Muscle layer of colon (tissue), 2 donors: ENCODE measurements around the gene ERGIC2.
"Not testable (repeated sequence)": the region's sequence is repeated elsewhere in the genome, so short reads cannot be mapped to it uniquely, and the experiment has no call there.

Experiments used
- H3K27ac ChIP-seq: one replicate; pipeline ENCODE4 v1.7.0; 2013; ENCODE audit warnings: low read depth, mild to moderate bottlenecking, low read length, moderate library complexity
- H3K27me3 ChIP-seq, 2 donors: one replicate each; pipeline ENCODE4 v1.7.0; 2013; ENCODE audit warnings: low read length in 2 of 2, mild to moderate bottlenecking in 2 of 2; ENCODE audit not compliant: insufficient read depth in 2 of 2, control insufficient read depth in 1 of 2
- H3K36me3 ChIP-seq: one replicate; pipeline ENCODE4 v1.7.0; 2013; ENCODE audit warnings: mild to moderate bottlenecking, low read length; ENCODE audit not compliant: insufficient read depth
- H3K4me1 ChIP-seq: one replicate; pipeline ENCODE4 v1.7.0; 2013; ENCODE audit warnings: mild to moderate bottlenecking, low read length; ENCODE audit not compliant: insufficient read depth
- H3K4me3 ChIP-seq, 2 donors: one replicate each; pipeline ENCODE4 v1.7.0; 2013; ENCODE audit warnings: low read length in 2 of 2, low read depth in 1 of 2, mild to moderate bottlenecking in 1 of 2, moderate library complexity in 1 of 2
- H3K9ac ChIP-seq: one replicate; pipeline ENCODE4 v1.7.0; 2013; ENCODE audit warnings: low read length
- H3K9me3 ChIP-seq: one replicate; pipeline ENCODE4 v1.7.0; 2013; ENCODE audit warnings: mild to moderate bottlenecking, low read length
- donor health status: abdominal sarcoma.
- donor health status: Adenocarcinoma of cecum.

The ERGIC2 gene

DNA sequence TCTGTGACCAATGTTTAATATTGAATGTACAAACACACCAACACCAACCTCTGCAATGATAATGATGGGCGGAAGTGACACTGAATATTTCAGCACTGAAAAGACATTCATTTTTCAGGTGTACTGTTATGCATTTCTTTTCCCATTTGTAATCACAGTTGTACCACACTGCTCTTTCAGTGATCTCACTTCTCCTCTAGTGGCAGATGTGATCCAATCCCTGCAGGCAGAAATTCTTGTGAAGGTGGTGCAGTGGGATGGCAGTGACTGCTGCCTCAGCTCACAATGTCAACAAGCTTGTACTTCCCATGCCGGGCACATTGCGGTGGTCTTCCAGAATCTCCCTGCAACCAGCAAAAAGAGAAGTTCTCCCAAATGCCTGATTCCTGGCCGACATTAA, 23.0 kb upstream of the ERGIC2 start:
- H3K36me3 ChIP-seq = no peaks in the 10 kb centered on the region
- H3K4me1 ChIP-seq = no peaks in the 10 kb centered on the region
- H3K9ac ChIP-seq = no peak overlapping the region
- H3K27me3 ChIP-seq = no peaks in the 10 kb centered on the region
- no peak overlapping the region for H3K4me3 ChIP-seq
- no peak overlapping the region for H3K27ac ChIP-seq
- no peaks in the 10 kb centered on the region for H3K9me3 ChIP-seq

DNA sequence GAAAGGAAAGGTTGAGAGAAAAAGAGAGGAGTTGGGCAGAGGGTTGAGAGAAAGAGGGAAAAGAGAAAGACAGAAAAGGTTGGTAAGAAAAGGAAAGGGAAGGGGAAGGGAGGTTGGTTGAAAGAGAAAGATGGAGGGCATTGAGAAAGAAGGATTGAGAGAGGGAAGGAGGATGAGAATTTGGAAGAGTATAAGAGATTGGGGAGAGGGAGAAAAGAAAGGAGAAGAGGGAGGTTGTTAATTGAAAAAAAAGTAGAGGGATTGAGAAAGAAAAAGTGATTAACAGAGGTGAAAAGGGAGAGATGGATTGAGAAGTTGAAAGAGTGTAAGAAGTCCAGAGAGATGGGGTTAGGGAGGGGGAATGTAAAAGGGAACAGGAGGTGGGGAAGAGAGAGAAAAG, 21.5 kb upstream of the ERGIC2 start:
- no peak overlapping the region for H3K27ac ChIP-seq
- H3K27me3 ChIP-seq = no peaks in the 10 kb centered on the region
- H3K4me1 ChIP-seq = no peaks in the 10 kb centered on the region
- H3K36me3 ChIP-seq = no peaks in the 10 kb centered on the region
- no peaks in the 10 kb centered on the region for H3K9me3 ChIP-seq
- H3K4me3 ChIP-seq = no peak overlapping the region
- H3K9ac ChIP-seq = no peak overlapping the region

DNA sequence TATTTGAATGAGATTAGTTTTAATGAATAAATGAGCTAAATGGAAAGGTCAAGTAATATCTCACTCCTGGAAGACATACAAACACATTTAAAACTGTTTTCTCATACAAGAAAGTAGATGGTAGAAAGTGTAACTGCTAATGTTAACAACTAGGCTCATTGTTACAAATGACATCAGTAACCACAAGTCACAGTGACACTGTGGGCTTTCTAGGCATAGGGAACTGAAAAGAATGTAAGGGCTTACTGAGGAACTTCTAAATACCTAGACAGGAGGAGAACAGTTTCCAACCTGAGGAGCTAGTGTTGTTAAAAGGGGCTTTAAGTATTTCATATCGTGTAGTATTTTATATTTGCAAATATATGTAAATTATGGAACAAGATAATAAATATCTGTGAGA, 17.5 kb upstream of the ERGIC2 start:
- Histone ChIP-seq H3K27ac (no peak overlapping the region), H3K4me1 (no peaks in the 10 kb centered on the region), H3K36me3 (no peaks in the 10 kb centered on the region), H3K27me3 (no peaks in the 10 kb centered on the region), H3K4me3 (no peak overlapping the region), H3K9me3 (no peaks in the 10 kb centered on the region), H3K9ac (no peak overlapping the region)

DNA sequence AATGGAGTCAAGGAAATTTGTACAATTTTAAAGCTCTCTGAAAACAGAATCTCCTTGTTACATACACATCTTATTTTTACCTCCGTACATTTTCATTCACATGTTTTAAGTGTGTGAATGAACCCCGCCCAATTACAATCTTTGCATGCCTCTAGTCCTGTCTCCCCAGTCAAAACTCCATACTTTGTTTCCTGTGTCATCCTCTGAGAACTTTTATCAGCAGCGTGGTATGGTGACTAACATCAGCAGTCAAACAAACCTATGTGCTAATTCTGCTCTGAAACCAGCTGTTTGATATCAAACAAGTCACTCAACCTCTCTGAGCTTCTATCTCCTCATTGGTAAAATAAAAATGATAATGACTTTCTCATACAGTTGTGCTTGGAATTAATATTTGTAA, 15.8 kb upstream of the ERGIC2 start:
- H3K27ac ChIP-seq = no peak overlapping the region
- H3K36me3 ChIP-seq = no peaks in the 10 kb centered on the region
- no peak overlapping the region for H3K4me3 ChIP-seq
- no peaks in the 10 kb centered on the region for H3K9me3 ChIP-seq
- no peak overlapping the region for H3K9ac ChIP-seq
- no peaks in the 10 kb centered on the region for H3K27me3 ChIP-seq
- H3K4me1 ChIP-seq = no peaks in the 10 kb centered on the region

DNA sequence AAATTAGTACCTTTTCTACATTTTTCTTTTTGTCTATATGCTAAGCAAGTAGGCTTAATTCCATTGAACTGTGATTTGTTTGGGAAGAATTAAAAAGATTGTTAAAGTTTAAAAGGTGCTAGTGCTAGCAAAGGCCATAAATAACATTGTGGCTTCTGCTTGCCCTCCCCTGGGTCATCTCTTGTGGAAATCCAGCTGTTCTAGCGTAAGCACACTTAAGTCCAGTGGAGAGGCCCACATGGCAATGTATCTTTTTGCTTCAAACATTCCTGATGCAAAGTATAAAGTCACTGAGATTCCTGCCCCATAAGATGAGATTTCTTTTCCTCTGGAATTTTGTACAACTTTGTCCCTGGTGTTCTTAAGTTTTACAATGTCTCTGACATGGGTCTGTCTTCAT, 14.4 kb upstream of the ERGIC2 start:
- Histone ChIP-seq H3K9me3 (no peaks in the 10 kb centered on the region), H3K27ac (no peak overlapping the region), H3K9ac (no peak overlapping the region), H3K4me3 (no peak overlapping the region), H3K4me1 (no peaks in the 10 kb centered on the region), H3K36me3 (no peaks in the 10 kb centered on the region), H3K27me3 (no peaks in the 10 kb centered on the region)

DNA sequence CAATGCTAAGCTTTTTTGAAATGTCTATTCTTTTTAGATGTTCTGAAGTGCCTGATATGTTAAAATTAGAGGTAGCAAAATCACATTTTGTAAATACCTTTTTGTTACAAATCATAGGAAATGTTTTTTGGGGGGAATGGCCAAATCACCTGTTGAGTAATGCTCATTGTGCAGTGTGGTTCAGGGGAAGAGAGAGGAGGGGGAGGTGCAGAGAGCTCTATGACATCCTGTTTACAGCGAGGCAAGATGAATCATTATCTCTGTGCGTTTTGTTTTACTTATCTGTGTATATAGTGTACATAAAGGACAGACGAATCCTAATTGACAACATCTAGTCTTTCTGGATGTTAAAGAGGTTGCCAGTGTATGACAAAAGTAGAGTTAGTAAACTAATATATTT, 9.4 kb upstream of the ERGIC2 start:
- not testable (repeated sequence) for H3K27ac ChIP-seq

DNA sequence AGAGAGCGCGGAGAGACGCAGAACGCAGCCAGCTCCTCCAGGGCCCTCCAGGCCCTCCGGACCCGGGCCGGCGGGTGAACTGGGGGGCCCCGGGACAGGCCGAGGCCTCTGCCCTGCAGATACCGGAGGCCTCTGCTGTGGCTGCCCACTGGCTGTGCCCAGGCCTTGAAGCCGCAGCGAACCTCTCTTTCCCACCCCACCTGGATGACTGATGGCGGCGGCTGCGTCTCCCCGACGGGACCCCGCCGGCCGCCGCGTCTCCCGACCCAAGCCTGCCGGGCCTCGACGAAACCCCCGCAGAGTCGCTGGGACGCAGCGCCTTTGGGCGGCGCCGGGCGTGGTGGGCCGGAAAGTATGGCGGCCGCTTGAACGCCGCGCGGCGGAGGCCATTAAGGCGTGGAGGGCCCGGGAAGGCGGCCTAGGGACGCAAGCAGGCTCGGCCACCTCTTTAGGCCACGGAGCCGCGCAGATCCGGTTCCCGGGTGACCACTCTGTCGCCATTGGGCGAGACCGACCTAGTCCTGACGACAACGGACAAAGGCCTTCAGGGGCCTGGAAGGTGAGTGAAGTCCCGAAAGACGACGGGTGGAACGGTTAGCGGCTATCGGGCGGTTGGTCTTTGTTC, 8.4 kb upstream of the ERGIC2 start:
- Histone ChIP-seq H3K9me3 (no peaks in the 10 kb centered on the region), H3K27ac (no peak overlapping the region), H3K27me3 (no peaks in the 10 kb centered on the region), H3K4me3 (no peak overlapping the region), H3K4me1 (no peaks in the 10 kb centered on the region), H3K36me3 (no peaks in the 10 kb centered on the region), H3K9ac (no peak overlapping the region)

More for the DNA sequence above, 9.4 kb upstream of the ERGIC2 start:
- not testable (repeated sequence) for H3K9me3 ChIP-seq, H3K4me1 ChIP-seq, H3K4me3 ChIP-seq, H3K27me3 ChIP-seq, H3K9ac ChIP-seq, H3K36me3 ChIP-seq

DNA sequence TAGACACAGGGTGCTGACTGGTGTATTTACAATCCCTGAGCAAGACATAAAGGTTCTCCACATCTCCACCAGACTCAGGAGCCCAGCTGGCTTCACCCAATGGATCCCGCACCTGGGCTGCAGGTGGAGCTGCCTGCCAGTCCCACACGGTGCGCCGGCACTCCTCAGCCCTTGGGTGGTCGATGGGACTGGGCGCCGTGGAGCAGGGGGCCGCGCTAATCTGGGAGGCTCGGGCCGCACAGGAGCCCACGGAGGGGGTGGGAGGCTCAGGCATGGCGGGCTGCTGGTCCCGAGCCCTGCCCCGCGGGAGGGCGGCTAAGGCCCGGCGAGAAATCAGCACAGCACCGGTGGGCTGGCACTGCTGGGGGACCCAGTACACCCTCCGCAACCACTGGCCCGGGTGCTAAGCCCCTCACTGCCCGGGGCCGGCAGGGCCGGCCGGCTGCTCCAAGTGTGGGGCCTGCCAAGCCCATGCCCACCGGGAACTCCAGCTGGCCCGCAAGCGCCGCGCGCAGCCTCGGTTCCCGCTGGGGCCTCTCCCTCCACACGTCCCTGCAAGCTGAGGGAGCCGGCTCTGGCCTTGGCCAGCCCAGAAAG, 5.2 kb upstream of the ERGIC2 start:
- H3K27me3 ChIP-seq, H3K4me1 ChIP-seq, H3K36me3 ChIP-seq, H3K9me3 ChIP-seq, H3K9ac ChIP-seq, H3K27ac ChIP-seq, H3K4me3 ChIP-seq: not testable (repeated sequence)

DNA sequence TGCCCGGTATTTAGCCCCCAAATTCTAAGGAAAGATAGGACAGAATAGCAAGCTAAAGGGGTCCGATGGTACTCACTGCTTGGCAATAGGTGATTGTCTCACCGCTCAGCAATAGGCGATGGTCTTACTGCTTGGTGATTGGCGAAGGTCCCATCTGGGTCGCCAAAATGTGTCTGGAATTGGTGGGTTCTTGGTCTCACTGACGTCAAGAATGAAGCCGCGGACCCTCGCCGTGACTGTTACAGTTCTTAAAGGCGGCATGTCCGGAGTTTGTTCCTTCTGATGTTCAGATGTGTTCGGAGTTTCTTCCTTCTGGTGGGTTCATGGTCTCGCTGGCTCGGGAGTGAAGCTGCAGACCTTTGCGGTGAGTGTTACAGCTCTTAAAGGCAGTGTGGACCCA, 4.2 kb upstream of the ERGIC2 start:
- not testable (repeated sequence) for H3K9me3 ChIP-seq, H3K4me1 ChIP-seq, H3K36me3 ChIP-seq, H3K27ac ChIP-seq, H3K4me3 ChIP-seq, H3K27me3 ChIP-seq, H3K9ac ChIP-seq

DNA sequence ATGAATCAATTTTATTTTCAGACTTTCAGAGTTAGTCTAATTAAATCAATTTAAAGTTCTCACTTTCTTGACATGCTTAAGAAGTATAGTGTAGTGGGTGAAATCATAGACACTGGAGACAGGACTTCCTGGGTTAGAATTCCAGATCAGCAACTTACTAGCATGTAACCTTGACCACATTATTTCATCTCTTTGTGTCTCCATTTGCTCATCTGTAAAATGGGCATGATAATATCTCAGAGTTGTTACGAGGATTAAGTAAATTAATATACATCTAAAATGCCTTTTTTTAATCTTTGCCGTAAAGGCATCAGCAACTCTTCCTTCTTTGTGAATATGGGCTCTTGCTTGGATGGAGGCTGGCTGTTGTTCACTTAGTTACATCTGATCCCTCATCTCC, 1.3 kb upstream of the ERGIC2 start:
- no peaks in the 10 kb centered on the region for H3K27me3 ChIP-seq
- no peak overlapping the region for H3K9ac ChIP-seq
- peaks cover 10% of the 10 kb centered on the region for H3K4me1 ChIP-seq
- H3K27ac ChIP-seq = no peak overlapping the region
- H3K4me3 ChIP-seq = no peak overlapping the region
- H3K36me3 ChIP-seq = no peaks in the 10 kb centered on the region
- H3K9me3 ChIP-seq = no peaks in the 10 kb centered on the region

DNA sequence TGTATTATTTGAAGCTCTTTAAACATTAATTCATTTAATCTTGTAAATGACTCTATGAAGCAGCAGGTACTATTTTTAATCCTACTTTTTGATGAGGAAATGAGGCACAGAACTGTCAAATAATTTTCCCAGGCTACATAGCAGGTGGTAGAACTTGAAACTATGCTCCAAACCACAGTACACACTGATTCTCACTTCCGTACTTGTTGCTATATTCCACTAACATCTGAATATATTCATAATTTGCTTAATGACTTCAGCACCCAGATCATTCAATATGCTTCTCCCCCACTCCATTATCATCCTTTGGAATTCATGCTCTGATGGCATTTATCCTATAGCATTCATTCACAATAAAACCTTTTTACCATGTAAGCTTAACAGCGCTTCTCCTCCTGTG, 4.9 kb downstream of the ERGIC2 start:
- H3K9me3 ChIP-seq = no peaks in the 10 kb centered on the region
- H3K27ac ChIP-seq = no peak overlapping the region
- no peak overlapping the region for H3K9ac ChIP-seq
- no peaks in the 10 kb centered on the region for H3K36me3 ChIP-seq
- H3K4me1 ChIP-seq = peaks cover 10% of the 10 kb centered on the region
- H3K4me3 ChIP-seq = no peak overlapping the region
- no peaks in the 10 kb centered on the region for H3K27me3 ChIP-seq

DNA sequence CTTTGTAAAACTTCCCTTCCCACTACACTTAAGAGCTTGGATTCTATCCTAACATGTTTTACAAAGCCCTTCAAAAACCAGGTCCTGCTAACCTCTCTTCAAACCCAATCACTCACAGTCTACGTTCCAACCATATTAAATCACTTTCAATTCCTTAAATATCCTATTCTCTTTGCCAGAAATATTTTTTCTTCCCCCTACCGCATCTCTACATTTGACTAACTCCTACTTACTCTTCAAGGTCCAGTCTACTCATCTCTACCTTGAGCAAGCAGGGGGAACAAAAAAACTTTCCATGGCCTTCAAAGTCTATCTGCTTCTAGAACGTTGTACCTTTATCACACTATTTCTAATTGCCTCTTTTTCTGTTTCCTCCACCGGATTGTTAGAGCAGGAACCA, 6.1 kb downstream of the ERGIC2 start:
- Histone ChIP-seq H3K9ac (no peak overlapping the region), H3K4me3 (no peak overlapping the region), H3K27ac (no peak overlapping the region), H3K9me3 (no peaks in the 10 kb centered on the region), H3K27me3 (no peaks in the 10 kb centered on the region), H3K4me1 (peaks cover 7% of the 10 kb centered on the region), H3K36me3 (no peaks in the 10 kb centered on the region)
